ENCODE results near the gene RIBC2. TPM values are rescaled to one million over a fixed set of nuclear protein-coding genes. Genes with fewer than 3 reads are reported as not detected.

Gene RIBC2
- total RNA-seq, 2 donors from 2014 or later: not detected

DNA sequence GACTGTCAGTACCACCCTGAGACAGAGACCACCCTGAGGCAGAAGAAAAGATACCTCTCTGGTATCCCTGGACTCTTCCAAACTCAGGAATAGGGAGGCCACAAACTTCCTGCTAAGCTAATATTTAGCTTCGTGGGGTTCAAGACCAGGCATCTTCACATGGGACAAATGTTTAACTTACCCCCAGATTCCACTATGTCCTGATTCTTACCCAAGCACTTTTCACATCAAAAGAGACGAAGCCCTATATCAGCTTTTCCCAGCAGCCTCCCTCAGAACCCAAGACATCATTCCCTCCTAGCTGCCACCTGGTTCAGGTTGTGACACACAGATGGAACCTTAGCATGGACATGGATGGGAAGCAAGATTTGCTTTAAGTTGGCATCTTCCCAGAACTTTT lies 32.1 kb upstream of the RIBC2 start:
- no peak for TF ChIP-seq POLR2A (IDR thresholded peaks at IDR 0.05)
- no peak for TF ChIP-seq CTCF (IDR thresholded peaks at IDR 0.05)
- WGBS, 2 donors: 78 to 86% methylated on average over 2 of the region's 2 CpGs
- Histone ChIP-seq H3K9me3 (no peaks in the 10 kb centered on the region), H3K27ac (no peak overlapping the region), H3K4me3 (no peak overlapping the region), H3K4me1 (no peaks in the 10 kb centered on the region), H3K36me3 (replicated peaks in 1 of 2; ENCODE audit: insufficient read depth in 1 of 2, low read depth in 2 of 2) (no peaks in the 10 kb centered on the region), H3K27me3 (no peaks in the 10 kb centered on the region)
- DNase-seq: no peak
- intact Hi-C loops (cut with DNase I): no loop called here
- no peak for ATAC-seq

DNA sequence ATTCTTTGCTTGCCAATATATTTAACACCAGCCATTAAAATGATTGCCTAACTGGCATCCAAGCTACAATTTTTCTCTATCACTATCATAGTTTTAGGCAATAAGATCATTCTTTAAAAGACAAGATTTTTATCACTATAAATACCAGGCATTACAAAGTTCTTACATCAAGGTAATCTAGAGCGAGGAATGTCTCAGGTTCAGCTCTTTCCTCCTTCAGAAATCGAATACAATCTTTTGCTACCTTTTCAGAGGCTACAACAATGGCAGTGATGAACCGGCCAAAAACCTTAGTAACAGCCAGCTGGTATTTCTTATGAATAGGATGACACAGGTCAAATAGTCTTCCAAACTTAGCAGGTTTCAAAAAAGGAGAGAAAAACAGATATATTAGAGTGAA lies 23.9 kb upstream of the RIBC2 start:
- no peak overlapping the region for H3K4me3 ChIP-seq
- TF ChIP-seq POLR2A (IDR thresholded peaks at IDR 0.05): no peak
- no peak for TF ChIP-seq CTCF (IDR thresholded peaks at IDR 0.05)
- ATAC-seq (no peak), DNase-seq (no peak)
- WGBS, 2 donors: 74% methylated on average over 3 of the region's 3 CpGs
- H3K9me3 ChIP-seq: no peaks in the 10 kb centered on the region
- H3K27ac ChIP-seq: no peak overlapping the region
- H3K4me1 ChIP-seq: no peaks in the 10 kb centered on the region
- H3K36me3 ChIP-seq (replicated peaks in 1 of 2; ENCODE audit: insufficient read depth in 1 of 2, low read depth in 2 of 2): no peaks in the 10 kb centered on the region
- no peaks in the 10 kb centered on the region for H3K27me3 ChIP-seq
- intact Hi-C loops (cut with DNase I): no loop called here

- TF ChIP-seq POLR2A (IDR thresholded peaks at IDR 0.05) (no peak), CTCF (IDR thresholded peaks at IDR 0.05) (no peak)
- DNase-seq: no peak
- intact Hi-C loops (cut with DNase I): no loop called here
Measured at GRCh38 chr22:45397806-45398205, 15.7 kb upstream of the RIBC2 start.

DNA sequence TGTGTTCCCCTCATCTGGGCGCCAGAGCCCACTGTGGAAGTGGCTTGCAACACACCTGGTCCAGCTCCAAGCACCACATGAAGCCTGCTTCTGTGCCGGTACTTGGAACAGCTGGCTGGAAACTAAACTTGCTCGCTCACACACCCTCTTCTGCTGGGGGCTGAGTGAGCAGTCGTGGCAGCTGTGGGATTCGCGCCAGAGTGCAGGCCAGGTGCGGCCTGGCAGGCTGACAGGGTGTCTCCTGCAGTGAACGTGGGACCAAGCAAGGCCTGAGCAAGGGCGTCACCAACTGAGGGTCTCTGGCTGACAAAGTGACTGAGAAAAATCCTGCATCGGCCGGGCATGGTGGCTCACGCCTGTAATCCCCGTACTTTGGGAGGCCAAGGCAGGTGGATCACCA lies 15.3 kb upstream of the RIBC2 start:
- Histone ChIP-seq H3K36me3 (replicated peaks in 1 of 2; ENCODE audit: insufficient read depth in 1 of 2, low read depth in 2 of 2) (no peaks in the 10 kb centered on the region), H3K27ac (no peak overlapping the region), H3K4me1 (no peaks in the 10 kb centered on the region), H3K4me3 (no peak overlapping the region), H3K9me3 (no peaks in the 10 kb centered on the region), H3K27me3 (no peaks in the 10 kb centered on the region)
- no peak for ATAC-seq
- peak in 1 of 4 donors; percentile 57 for DNase-seq
- WGBS, 2 donors: 53 to 100% methylated on average over 2 to 9 of the region's 13 CpGs
- no peak for TF ChIP-seq POLR2A (IDR thresholded peaks at IDR 0.05)
- TF ChIP-seq CTCF (IDR thresholded peaks at IDR 0.05): no peak
- intact Hi-C loops (cut with DNase I): no loop called here

More at GRCh38 chr22:45397806-45398205, 15.7 kb upstream of the RIBC2 start:
- ATAC-seq: no peak
- no peaks in the 10 kb centered on the region for H3K36me3 ChIP-seq (replicated peaks in 1 of 2; ENCODE audit: insufficient read depth in 1 of 2, low read depth in 2 of 2)
- no peaks in the 10 kb centered on the region for H3K4me1 ChIP-seq
- H3K27ac ChIP-seq: no peak overlapping the region
- 72% methylated on average over 3 to 5 of the region's 5 CpGs for WGBS, 2 donors
- H3K4me3 ChIP-seq: no peak overlapping the region
- H3K27me3 ChIP-seq: no peaks in the 10 kb centered on the region
- H3K9me3 ChIP-seq: no peaks in the 10 kb centered on the region

DNA sequence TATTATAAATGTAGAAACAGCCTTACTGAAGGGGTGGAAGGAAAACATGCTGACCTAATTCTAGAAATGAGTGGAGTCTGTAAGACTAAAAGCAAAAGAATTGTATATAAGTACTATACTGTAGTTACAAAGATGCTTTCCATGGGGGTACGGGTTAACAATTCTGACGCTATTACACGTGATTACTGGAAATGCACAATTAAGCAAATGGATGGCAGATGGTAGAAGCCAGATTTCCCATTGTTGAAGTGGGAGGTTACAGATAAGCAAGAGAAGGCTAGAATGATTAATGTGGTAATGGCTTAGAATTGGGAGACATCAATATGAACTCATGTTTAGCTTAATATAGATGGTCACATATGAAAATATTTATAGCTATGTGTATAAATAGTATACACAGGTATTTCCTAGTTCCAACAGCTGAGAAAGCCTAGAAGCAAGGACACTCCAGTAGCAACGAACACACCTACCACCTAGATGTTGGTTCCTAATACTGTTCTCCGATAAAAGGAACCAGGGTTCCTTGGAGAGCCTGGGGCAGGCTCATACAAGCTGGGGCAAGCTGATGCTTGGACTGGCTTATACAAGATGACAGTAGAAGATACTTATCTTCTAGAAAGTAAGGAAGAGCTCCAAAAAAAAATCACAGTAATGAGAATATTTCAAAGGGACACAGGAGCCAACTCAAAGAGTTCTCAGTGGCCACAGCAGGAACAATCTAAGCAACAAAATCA lies 13.6 kb upstream of the RIBC2 start:
- DNase-seq: no peak
- no peaks in the 10 kb centered on the region for H3K36me3 ChIP-seq (replicated peaks in 1 of 2; ENCODE audit: insufficient read depth in 1 of 2, low read depth in 2 of 2)
- TF ChIP-seq POLR2A (IDR thresholded peaks at IDR 0.05) (no peak), CTCF (IDR thresholded peaks at IDR 0.05) (no peak)
- intact Hi-C loops (cut with DNase I): no loop called here
- no peaks in the 10 kb centered on the region for H3K4me1 ChIP-seq
- H3K27ac ChIP-seq: no peak overlapping the region
- ATAC-seq: no peak
- 85 to 92% methylated on average over 5 of the region's 5 CpGs for WGBS, 2 donors
- no peaks in the 10 kb centered on the region for H3K9me3 ChIP-seq
- no peak overlapping the region for H3K4me3 ChIP-seq
- H3K27me3 ChIP-seq: no peaks in the 10 kb centered on the region

Data from body of pancreas (tissue), 4 donors.